ENCODE data around the gene SET.

The SET gene

DNA sequence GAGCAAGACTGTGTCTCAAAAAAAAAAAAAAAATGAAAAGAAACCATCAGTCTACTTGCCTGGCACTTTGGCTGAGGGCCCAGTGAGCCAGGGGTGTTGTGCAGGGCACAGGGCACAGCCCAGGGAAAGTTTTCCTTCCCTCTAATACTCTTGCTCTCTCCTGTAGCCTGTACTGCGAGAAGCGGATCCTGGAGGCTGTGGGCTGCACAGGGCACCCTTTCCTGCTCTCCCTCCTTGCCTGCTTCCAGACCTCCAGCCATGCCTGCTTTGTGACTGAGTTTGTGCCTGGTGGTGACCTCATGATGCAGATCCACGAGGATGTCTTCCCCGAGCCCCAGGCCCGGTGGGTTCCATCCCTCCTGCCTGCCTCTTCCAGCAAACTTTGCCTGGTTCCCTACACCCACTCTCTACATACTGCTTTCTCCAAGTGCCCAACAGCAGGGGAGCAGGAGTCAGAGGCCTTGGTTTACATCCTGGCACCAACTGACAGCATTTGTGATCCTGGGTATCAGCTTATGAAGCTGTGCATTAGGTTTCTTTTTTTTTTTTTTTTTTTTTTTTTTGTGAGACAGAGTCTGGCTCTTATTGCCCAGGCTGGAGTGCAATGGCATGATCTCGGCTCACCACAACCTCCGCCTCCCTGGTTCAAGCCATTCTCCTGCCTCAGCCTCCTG, 27.7 kb downstream of the SET start:
- no peak for TF ChIP-seq GATA2 (IDR thresholded peaks at IDR 0.05; ENCODE audit: low read depth, low read length)
- no peak for TF ChIP-seq GATA3 (IDR thresholded peaks at IDR 0.05; ENCODE audit: low read depth, low read length)

DNA sequence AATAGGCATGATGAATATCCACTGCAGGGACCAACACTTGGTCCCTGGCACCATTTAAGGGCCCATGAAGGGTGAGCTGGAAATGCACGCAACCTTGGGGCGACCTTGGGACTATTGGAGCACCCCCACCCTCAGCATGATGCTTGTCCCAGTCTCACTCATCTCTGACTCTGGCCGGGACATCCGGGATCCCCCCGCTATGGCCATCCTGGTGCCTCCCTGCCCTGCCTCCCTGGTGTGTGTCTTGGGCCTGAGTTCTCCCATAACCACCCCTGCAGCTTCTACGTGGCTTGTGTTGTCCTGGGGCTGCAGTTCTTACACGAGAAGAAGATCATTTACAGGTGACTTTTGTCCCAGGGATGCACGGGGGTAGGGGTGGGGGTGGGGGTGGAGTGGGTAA, 29.0 kb downstream of the SET start:
- no peak for TF ChIP-seq GATA3 (IDR thresholded peaks at IDR 0.05; ENCODE audit: low read depth, low read length)
- no peak for TF ChIP-seq GATA2 (IDR thresholded peaks at IDR 0.05; ENCODE audit: low read depth, low read length)

DNA sequence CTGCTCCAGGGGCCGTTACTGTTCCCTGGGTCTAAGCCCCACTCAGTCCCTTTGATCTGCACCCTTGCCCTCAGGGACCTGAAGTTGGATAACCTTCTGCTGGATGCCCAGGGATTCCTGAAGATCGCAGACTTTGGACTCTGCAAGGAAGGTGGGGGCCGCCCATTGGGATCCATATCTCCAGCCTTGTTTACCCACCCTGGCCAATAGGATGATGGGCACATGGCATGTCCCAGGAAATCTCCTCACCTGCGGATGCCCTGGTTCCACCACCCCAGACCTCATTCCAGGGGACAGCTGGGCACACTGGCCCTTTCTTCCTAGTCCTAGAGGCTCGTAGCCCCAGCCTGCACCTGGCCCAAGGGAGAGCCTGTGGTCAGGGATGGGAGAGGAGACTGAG, 29.5 kb downstream of the SET start:
- TF ChIP-seq GATA2 (IDR thresholded peaks at IDR 0.05; ENCODE audit: low read depth, low read length) (no peak), GATA3 (IDR thresholded peaks at IDR 0.05; ENCODE audit: low read depth, low read length) (no peak)

DNA sequence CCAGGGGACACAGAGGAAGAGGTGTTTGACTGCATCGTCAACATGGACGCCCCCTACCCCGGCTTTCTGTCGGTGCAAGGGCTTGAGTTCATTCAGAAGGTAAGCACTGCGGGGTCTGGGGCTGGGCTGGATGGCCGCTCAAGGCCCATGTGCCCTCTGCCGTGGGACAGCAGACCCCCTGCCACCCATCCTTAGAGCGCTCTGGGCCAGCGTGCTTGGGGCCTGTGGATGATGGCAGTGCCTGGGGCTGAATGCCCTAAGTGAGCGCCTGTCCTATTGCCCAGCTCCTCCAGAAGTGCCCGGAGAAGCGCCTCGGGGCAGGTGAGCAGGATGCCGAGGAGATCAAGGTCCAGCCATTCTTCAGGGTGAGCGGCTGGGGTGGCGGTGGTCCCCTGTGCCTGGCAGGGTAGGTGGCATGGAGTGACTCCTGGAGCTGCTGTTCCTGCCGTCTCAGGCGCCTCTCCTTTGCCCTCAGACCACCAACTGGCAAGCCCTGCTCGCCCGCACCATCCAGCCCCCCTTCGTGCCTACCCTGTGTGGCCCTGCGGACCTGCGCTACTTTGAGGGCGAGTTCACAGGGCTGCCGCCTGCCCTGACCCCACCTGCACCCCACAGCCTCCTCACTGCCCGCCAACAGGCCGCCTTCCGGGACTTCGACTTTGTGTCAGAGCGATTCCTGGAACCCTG, 31.0 kb downstream of the SET start:
- no peak for TF ChIP-seq GATA2 (IDR thresholded peaks at IDR 0.05; ENCODE audit: low read depth, low read length)
- TF ChIP-seq GATA3 (IDR thresholded peaks at IDR 0.05; ENCODE audit: low read depth, low read length): no peak

- no peak for TF ChIP-seq GATA2 (IDR thresholded peaks at IDR 0.05; ENCODE audit: low read depth, low read length)
Measured at GRCh38 chr9:128720841-128721486, 31.9 kb downstream of the SET start.

DNA sequence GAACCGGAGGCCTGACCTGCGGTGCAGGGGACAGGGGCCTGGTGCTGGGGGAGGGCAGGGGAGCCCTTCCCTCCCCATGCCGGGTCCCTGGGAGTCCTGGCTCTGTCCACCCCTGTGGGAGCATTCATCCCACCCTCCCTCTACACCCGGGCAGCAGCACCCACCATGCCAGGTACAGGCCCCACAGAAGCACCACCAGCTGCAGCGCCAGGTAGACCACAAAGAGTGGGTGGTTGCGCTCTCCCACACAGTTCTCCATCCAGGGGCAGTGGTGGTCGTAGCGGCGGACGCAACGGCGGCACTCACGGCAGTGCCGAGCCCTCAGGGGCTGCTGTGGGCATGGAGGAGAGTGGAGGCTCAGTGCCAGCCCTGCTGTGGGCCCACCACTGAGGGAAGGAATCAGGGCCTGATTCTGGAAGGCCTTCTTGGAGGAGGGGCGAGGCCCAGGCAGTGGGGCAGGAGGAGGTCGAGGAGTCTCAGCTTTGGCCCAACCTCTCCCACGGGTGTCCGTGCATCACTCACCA, 32.5 kb downstream of the SET start:
- no peak for TF ChIP-seq GATA2 (IDR thresholded peaks at IDR 0.05; ENCODE audit: low read depth, low read length)
- TF ChIP-seq GATA3 (IDR thresholded peaks at IDR 0.05; ENCODE audit: low read depth, low read length): no peak

- TF ChIP-seq GATA2 (IDR thresholded peaks at IDR 0.05; ENCODE audit: low read depth, low read length) (no peak), GATA3 (IDR thresholded peaks at IDR 0.05; ENCODE audit: low read depth, low read length) (no peak)
Measured at GRCh38 chr9:128722380-128723351, 33.6 kb downstream of the SET start.

DNA sequence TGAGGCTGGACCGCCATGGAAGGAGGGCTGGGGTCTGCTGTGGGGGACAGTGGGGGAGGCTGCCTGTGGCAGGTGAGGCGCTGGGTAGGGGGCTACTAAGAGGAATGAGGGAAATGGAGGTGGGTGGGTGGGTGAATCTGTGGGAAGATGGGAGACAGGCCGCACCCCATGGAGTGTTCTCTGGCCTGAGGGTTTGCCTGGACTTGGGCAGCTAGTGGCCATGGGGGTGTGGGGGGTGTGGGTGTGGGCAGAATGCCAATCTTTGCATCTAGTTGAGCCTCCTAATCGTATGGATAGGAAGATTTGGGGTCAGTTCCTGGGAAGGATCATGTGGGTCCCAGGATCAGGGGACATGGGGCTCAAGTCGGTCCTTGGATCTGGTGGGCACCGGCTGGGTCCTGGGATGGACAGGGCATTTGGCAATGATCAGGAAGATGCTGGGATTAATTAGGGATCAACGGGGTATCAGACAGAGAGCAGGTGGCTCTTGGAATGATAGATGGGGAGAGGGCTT, 34.4 kb downstream of the SET start:
- TF ChIP-seq GATA3 (IDR thresholded peaks at IDR 0.05; ENCODE audit: low read depth, low read length) (no peak), GATA2 (IDR thresholded peaks at IDR 0.05; ENCODE audit: low read depth, low read length) (no peak)

GRCh38 chr9:128723866-128724743, 35.1 kb downstream of the SET start, which contains the start of gene ZDHHC12:
TSS of gene ZDHHC12 (minus strand) at chr9:128724127. CDS start at chr9:128724093, 34 bp downstream.
- TF ChIP-seq GATA3 (IDR thresholded peaks at IDR 0.05; ENCODE audit: low read depth, low read length): no peak
- TF ChIP-seq GATA2 (IDR thresholded peaks at IDR 0.05; ENCODE audit: low read depth, low read length): no peak

DNA sequence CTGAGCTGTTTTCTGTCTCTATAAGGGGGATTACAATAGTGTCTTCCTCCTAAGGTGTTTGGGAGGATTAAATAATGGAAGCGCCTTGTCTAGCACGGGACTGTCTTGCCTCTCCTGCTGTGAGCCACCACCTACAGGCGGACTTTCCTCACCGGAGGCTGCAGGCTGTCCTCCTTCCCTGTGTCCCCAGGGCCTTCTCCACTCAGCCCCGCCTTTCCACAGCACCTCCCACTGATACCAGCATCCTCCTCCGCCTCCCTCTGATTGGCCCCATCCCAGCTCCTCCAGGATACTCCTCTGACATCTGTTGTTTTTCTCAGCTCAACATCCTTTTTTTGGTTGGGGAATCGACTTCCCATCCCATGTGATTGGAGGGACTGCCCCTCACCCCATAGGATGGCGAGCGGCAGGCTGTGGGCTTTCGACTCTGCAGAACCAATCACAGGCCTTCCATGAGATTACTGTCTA, 35.8 kb downstream of the SET start:
- TF ChIP-seq GATA3 (IDR thresholded peaks at IDR 0.05; ENCODE audit: low read depth, low read length) (no peak), GATA2 (IDR thresholded peaks at IDR 0.05; ENCODE audit: low read depth, low read length) (no peak)

DNA sequence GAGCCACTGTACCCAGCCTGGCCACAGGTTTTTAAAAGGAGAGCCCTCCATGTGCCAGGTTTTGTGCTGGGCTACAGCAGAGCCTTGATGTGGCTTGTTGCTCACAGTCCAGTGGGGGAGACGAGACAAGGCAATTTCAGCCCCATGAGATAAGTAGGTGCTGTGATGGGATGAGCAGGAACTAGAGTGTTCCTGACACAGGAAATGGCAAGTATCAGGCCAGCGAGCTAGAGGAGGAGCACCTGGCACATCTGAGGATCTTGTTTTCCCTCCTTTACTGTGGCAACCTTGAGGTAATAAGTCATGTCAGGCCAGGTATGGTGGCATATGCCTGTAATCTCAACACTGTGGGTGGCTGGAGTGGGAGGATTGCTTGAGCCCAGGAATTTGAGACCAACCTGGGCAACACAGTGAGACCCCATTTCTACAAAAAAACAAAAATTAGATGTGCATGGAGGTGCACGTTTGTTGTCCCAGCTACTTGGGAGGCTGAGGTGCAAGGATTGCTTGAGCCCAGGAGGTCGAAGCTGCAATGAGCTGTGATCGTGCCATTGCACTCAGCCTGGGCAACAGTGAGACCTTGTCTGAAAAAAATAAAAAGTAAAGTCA, 38.7 kb downstream of the SET start:
- TF ChIP-seq GATA2 (IDR thresholded peaks at IDR 0.05; ENCODE audit: low read depth, low read length) (no peak), GATA3 (IDR thresholded peaks at IDR 0.05; ENCODE audit: low read depth, low read length) (no peak)

DNA sequence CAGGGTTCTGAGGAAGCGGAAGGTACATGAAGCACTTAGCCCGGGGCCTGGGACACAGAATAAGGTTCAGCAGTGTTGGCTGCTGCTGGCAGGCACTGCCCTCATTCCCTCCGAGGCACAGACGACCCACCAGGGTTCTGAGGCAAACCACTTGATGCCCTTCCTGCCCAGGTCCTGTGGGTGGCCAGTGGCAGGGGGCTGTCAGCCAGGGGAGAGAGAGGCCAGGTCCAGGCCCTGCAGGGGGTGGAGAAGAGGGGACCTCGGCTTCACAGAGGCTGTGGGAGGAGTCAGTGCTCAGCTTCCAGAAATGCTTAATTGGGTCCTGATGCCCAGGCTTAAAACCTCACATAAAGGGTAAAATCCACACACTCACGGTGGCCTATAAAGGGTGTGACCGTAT, 39.3 kb downstream of the SET start:
- TF ChIP-seq GATA3 (IDR thresholded peaks at IDR 0.05; ENCODE audit: low read depth, low read length) (no peak), GATA2 (IDR thresholded peaks at IDR 0.05; ENCODE audit: low read depth, low read length) (no peak)

Measured in SH-SY5Y (cell line).